Upper lobe of right lung (tissue), 1 donor: ENCODE measurements around the gene ACTN4. TPM values are rescaled to one million over a fixed set of nuclear protein-coding genes. Genes with fewer than 3 reads are reported as not detected.

Experiments
- ATAC-seq: fragments of 200-7000 bp; cut with Tn5 transposase; one replicate; pipeline ENCODE4 v1.9.1; 2020; ENCODE audit warnings: mild to moderate bottlenecking, moderate library complexity
- DNase-seq: peaks from one replicate; pipeline ENCODE4 v3.0.0-alpha.2; 2020
- H3K27ac ChIP-seq: fragments of 200-600 bp; one replicate; pipeline ENCODE4 v1.8.0; 2022
- H3K27me3 ChIP-seq: fragments of 200-600 bp; one replicate; pipeline ENCODE4 v1.8.0; 2022; ENCODE audit warnings: mild to moderate bottlenecking
- H3K36me3 ChIP-seq: fragments of 200-600 bp; one replicate; pipeline ENCODE4 v1.8.0; 2022
- H3K4me1 ChIP-seq: fragments of 200-600 bp; one replicate; pipeline ENCODE4 v1.8.0; 2022
- H3K4me3 ChIP-seq: fragments of 200-600 bp; one replicate; pipeline ENCODE4 v1.8.0; 2022; ENCODE audit warnings: mild to moderate bottlenecking
- H3K9me3 ChIP-seq: fragments of 200-600 bp; one replicate; pipeline ENCODE4 v1.8.0; 2022
- intact Hi-C: fragments of 100-400 bp; cut with DNase I; formaldehyde crosslinking; loops from one replicate; pipeline ENCODE4 v1.11.0; 2022
- total RNA-seq: library from RNA; stranded (reverse); fragmentation: NEBNext Ultra II Directional; extraction: Animal tissue kit (Norgen Biotek cat#: 25700); gene quantifications from one replicate; pipeline ENCODE4 v1.2.1, GENCODE V29; 2021
- TF ChIP-seq, protein P1 (sequence below): fragments of 200-600 bp; IDR thresholded peaks from one replicate; pipeline ENCODE4 v1.8.0; 2022; ENCODE audit warnings: antibody characterized with exemption
- donor health status: DM: no; HTN: yes; CAD: no; lungs with severe emphysema.

ACTN4 gene
- total RNA-seq, 1 donor from 2014 or later: 565 TPM

DNA sequence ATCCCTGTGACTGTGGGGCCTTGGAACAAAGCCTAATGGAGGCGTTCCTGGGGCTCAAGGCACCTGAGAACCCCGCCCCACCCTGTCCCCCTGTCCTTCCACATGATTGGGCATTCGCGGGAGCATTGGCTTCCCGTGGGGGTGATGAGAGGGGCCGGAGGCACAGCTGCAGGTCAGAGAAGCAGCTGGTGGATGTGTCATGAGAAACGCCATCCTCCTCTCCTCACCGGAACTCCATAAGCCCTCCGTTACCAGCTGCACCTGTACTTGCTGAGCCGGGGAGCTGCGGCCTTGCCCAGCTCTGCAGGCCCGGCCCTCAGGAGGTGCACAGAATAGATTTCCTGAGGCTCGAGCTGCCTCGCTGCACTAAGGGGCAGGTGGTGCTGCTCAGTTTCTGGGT lies 54.8 kb downstream of the ACTN4 start:
- peaks cover 72% of the 10 kb centered on the region for H3K36me3 ChIP-seq
- DNase-seq (no peak), ATAC-seq (no peak)
- TF ChIP-seq, protein P1, sequence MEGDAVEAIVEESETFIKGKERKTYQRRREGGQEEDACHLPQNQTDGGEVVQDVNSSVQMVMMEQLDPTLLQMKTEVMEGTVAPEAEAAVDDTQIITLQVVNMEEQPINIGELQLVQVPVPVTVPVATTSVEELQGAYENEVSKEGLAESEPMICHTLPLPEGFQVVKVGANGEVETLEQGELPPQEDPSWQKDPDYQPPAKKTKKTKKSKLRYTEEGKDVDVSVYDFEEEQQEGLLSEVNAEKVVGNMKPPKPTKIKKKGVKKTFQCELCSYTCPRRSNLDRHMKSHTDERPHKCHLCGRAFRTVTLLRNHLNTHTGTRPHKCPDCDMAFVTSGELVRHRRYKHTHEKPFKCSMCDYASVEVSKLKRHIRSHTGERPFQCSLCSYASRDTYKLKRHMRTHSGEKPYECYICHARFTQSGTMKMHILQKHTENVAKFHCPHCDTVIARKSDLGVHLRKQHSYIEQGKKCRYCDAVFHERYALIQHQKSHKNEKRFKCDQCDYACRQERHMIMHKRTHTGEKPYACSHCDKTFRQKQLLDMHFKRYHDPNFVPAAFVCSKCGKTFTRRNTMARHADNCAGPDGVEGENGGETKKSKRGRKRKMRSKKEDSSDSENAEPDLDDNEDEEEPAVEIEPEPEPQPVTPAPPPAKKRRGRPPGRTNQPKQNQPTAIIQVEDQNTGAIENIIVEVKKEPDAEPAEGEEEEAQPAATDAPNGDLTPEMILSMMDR: no peak
- H3K4me1 ChIP-seq: peaks cover 63% of the 10 kb centered on the region
- no peaks in the 10 kb centered on the region for H3K27me3 ChIP-seq
- no peaks in the 10 kb centered on the region for H3K9me3 ChIP-seq
- intact Hi-C loops: loop anchor here (10.0 kb wide), 1 partner anchor 47 kb away; no protein-coding TSS in a partner anchor
- no peak overlapping the region for H3K4me3 ChIP-seq
- no peak overlapping the region for H3K27ac ChIP-seq

DNA sequence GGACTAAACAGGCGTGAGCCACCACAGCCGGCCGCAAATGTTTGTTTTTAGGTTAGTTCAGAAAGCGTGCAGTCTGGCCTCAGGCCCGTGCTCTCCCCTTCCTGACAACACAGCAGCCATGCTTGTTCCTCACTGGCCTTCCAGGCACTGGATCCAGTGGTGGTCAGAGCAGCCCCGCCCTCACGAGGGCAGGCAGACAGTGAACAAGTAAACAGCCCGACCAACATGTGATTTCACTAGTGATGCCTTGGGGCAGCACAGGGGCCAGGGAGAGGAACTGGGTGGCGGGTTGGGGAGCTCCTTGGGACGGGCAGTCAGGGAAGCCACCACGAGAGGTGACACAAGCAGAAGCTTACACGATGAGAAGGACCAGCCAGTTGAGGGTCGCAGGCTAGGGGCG lies 56.1 kb downstream of the ACTN4 start:
- Histone ChIP-seq H3K36me3 (peaks cover 82% of the 10 kb centered on the region), H3K27ac (no peak overlapping the region), H3K4me1 (peaks cover 62% of the 10 kb centered on the region), H3K9me3 (no peaks in the 10 kb centered on the region), H3K4me3 (no peak overlapping the region), H3K27me3 (no peaks in the 10 kb centered on the region)
- DNase-seq (no peak), ATAC-seq (no peak)
- TF ChIP-seq, protein P1: no peak
- intact Hi-C loops: loop anchor here (10.0 kb wide), 1 partner anchor 49 kb away; no protein-coding TSS in a partner anchor

DNA sequence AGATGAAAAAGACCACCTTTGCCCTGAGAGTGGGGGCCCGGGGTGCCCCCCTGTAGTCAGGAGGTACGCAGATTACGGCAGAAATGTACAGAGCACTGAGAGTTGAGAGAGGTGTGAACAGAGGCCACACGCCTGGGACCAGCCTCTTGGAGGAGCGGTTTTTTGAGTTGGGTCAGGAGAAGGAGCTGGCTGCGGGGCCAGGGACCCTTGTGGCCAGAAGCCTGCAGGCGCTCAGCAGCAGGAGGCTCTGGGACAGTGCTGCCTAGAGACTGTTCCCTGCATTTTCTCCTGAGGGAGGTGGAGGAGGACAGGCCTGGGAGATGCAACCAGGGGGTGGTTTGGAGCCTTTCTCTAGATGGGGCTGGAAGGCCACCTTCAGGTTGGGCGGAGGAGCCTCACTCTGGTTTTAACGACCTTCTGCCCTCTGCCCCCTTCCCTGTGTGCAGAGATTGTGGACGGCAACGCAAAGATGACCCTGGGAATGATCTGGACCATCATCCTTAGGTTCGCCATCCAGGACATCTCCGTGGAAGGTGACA lies 57.1 kb downstream of the ACTN4 start:
- ATAC-seq (no peak), DNase-seq (no peak)
- Histone ChIP-seq H3K4me3 (no peak overlapping the region), H3K9me3 (no peaks in the 10 kb centered on the region), H3K36me3 (peaks cover 92% of the 10 kb centered on the region), H3K27ac (no peak overlapping the region), H3K4me1 (peaks cover 52% of the 10 kb centered on the region), H3K27me3 (no peaks in the 10 kb centered on the region)
- TF ChIP-seq, protein P1: no peak
- intact Hi-C loops: loop anchor here (10.0 kb wide), 1 partner anchor 50 kb away; no protein-coding TSS in a partner anchor

DNA sequence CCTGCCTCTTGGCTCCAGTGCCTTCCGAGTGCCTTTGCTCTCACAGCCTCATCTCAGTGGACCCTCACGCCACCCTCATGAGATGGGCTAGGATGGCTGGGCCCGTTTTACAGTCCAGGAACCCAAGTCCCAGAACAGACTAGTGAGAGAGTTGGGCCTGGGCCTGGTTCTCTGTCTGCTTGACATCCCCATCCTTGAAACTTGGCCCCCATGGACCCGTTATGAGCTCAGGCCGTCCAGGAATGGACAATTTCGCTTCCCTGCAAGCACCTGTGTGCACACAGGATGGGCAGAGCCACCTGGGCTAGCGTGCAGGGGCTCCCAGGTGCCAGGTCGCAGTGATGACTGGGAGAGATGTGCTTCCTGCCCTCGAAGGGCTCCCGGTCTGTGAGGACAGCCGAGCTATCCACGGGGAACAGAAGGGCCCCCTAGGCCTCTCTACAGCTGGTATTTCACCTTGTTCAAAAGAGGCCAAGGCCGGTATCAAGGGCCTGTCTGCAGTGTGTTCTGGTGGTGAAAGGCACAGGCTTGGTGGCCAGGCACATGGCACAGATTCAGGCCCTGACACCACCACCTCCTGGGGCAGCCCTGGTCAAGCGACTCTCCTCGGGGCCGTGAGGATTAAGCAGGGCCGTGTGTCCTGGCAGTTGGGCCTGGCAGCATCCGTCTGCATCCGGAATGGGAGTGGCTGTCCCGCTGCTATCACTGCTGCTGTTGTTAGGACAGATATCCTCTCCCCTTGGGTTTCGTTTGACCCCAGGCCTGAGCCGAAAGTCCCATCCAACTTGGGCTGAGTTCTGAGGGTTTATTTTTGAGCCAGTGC lies 58.0 kb downstream of the ACTN4 start:
- no peak for DNase-seq
- Histone ChIP-seq H3K4me3 (no peak overlapping the region), H3K27ac (peak overlapping the region; percentile 47), H3K9me3 (no peaks in the 10 kb centered on the region), H3K27me3 (no peaks in the 10 kb centered on the region), H3K4me1 (peaks cover 44% of the 10 kb centered on the region), H3K36me3 (peaks cover 99% of the 10 kb centered on the region)
- ATAC-seq: no peak
- TF ChIP-seq, protein P1: no peak
- intact Hi-C loops: loop anchor here (10.0 kb wide), 1 partner anchor 51 kb away; no protein-coding TSS in a partner anchor

DNA sequence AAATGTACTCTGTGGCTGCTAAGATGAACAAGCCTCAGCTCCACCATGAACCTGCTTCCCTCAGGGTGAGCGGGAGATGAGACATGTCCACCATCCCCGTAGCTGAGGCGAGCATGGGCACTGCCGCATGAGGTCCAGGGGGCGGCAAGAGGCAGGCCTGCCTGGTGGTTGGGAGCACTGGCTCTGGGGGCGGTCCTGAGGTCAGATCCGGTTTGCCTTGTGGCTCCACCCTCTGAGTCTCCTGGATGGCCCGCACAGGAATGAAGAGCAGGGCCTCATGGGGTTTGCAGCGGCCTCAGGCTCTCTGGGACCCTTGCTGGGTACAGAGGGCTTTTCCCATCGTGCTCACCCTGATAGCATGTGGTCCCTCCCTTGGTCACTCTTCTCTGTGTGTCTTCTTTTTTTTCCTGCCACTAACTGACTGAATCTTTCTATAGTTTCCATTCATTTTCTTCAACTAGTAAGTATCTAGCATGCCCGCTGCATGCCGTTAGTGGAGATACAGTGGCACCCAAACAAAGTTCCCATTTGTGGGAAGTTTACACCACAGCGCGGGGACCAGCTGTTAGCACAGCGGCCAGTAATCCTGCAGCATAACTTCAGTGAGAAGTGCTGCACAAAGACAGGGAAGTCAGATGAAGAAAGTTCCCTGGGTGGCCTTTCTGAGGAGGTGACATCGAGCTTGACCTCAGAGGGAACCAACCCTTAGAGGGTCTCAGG lies 59.5 kb downstream of the ACTN4 start:
- Histone ChIP-seq H3K36me3 (peaks cover 100% of the 10 kb centered on the region), H3K27me3 (no peaks in the 10 kb centered on the region), H3K27ac (peak overlapping the region; percentile 17), H3K4me1 (peaks cover 46% of the 10 kb centered on the region), H3K9me3 (no peaks in the 10 kb centered on the region), H3K4me3 (no peak overlapping the region)
- DNase-seq (no peak), ATAC-seq (no peak)
- intact Hi-C loops: loop anchor here (10.0 kb wide), 1 partner anchor 52 kb away; no protein-coding TSS in a partner anchor
- TF ChIP-seq, protein P1: no peak
